Fibroblast of the aortic adventitia (primary cell): Measurements from ENCODE around the gene MTOR. TPM values are rescaled to one million over a fixed set of nuclear protein-coding genes. Genes with fewer than 3 reads are reported as not detected.
A peak's percentile ranks its signal among the peaks of the same experiment; 100 is the strongest.

ENCODE experiments used
- DNase-seq: peaks from one replicate; pipeline ENCODE4 v3.0.0-alpha.2; 2010; ENCODE audit warnings: low read depth
- H3K4me3 ChIP-seq: 2 replicates; pipeline ENCODE4 v1.5.1; 2011; ENCODE audit warnings: low read depth, mild to moderate bottlenecking, control low read depth, low read length, moderate library complexity
- CTCF ChIP-seq: IDR thresholded peaks from 2 replicates; pipeline ENCODE4 v1.5.1; 2011; ENCODE audit warnings: mild to moderate bottlenecking, low read length, control low read depth, inconsistent platforms; ENCODE audit not compliant: insufficient read depth
- total RNA-seq: library from RNA; depleted of rRNA; stranded (reverse); fragments of >200 nt; gene quantifications from 2 replicates; pipeline ENCODE4 v1.2.3, GENCODE V29; 2012; ENCODE audit warnings: low replicate concordance

MTOR gene
- total RNA-seq, 1 donor = 36.3 TPM

GRCh38 chr1:11157867-11158266 is 104.5 kb downstream of the MTOR start:
- H3K4me3 ChIP-seq = no peak overlapping the region
- DNase-seq = peak; percentile 87
- no peak for TF ChIP-seq CTCF

GRCh38 chr1:11157394-11157793 is 105.0 kb downstream of the MTOR start:
- DNase-seq = no peak
- H3K4me3 ChIP-seq = no peak overlapping the region
- TF ChIP-seq CTCF = no peak

GRCh38 chr1:11156963-11157362 is 105.4 kb downstream of the MTOR start:
- no peak for TF ChIP-seq CTCF
- no peak overlapping the region for H3K4me3 ChIP-seq
- no peak for DNase-seq

GRCh38 chr1:11156441-11156840 is 105.9 kb downstream of the MTOR start:
- TF ChIP-seq CTCF = no peak
- no peak for DNase-seq
- H3K4me3 ChIP-seq = no peak overlapping the region

- no peak overlapping the region for H3K4me3 ChIP-seq
- no peak for TF ChIP-seq CTCF
- no peak for DNase-seq
Observed at GRCh38 chr1:11153184-11153583, 109.2 kb downstream of the MTOR start.

- DNase-seq = no peak
- no peak for TF ChIP-seq CTCF
- H3K4me3 ChIP-seq = no peak overlapping the region
Observed at GRCh38 chr1:11152755-11153154, 109.6 kb downstream of the MTOR start.

- no peak for TF ChIP-seq CTCF
- no peak overlapping the region for H3K4me3 ChIP-seq
- peak; percentile 45 for DNase-seq
Observed at GRCh38 chr1:11151826-11152612, 110.3 kb downstream of the MTOR start.
